K562 (cell line): ENCODE results near the gene FILIP1L. TPM values are rescaled to one million over a fixed set of nuclear protein-coding genes. Genes with fewer than 3 reads are reported as not detected.

Experiments used
- ATAC-seq: fragments of 200-7000 bp; cut with Tn5 transposase; 3 replicates; pipeline ENCODE4 v1.9.1; 2020; ENCODE audit warnings: moderate library complexity
- BruUV-seq: library from RNA; stranded (reverse); fragments of 400-500 nt; replicated peaks from 2 replicates; lab custom pipeline; 2021; lab: Mats Ljungman, UMichigan
- CTCF ChIA-PET: fragments of 300-600 bp; formaldehyde crosslinking; extraction: SDS; loops from one replicate; lab custom pipeline; 2021; ENCODE audit warnings: low intra/inter-chr PET ratio; lab: Yijun Ruan, JAX
- POLR2A ChIA-PET: fragments of 300-600, 350-650 bp; sonication (Branson Sonifier 250); formaldehyde crosslinking; extraction: SDS; loops from one replicate; lab custom pipeline; 2021; ENCODE audit warnings: antibody characterized with exemption, inconsistent platforms; lab: Yijun Ruan, JAX
- DNase-seq, 4 experiments: peaks; one replicate each; pipeline versions ENCODE4 v3.0.0 to v3.0.0-alpha.2; 2011 to 2018; ENCODE audit warnings: low spot score in 3 of 4, mixed read lengths in 3 of 4; ENCODE audit errors: extremely low read depth in 1 of 4
- FAIRE-seq: peaks from 2 replicates; lab custom pipeline; 2011; peaks lifted over from hg19 to GRCh38; lab: Jason Lieb, UNC
- H2AFZ ChIP-seq: 2 replicates; pipeline ENCODE4 v1.6.0; 2011; ENCODE audit warnings: low read depth, low read length, control low read depth, inconsistent platforms
- H3K27ac ChIP-seq: fragments of 200-600 bp; 3 replicates; pipeline ENCODE4 v1.8.0; 2011; ENCODE audit warnings: low read depth, mild to moderate bottlenecking, control low read depth, inconsistent platforms, low read length, moderate library complexity, mixed read lengths; ENCODE audit errors: extremely low read depth
- H3K27me3 ChIP-seq, 2 experiments: fragments of 300-600 bp in 1 of 2; 2 replicates in 1 of 2; 3 replicates in 1 of 2; pipeline versions ENCODE4 v1.6.0 to v1.8.0; 2011; ENCODE audit warnings: inconsistent platforms in 2 of 2, low read length in 2 of 2, mild to moderate bottlenecking in 1 of 2, mixed read lengths in 1 of 2, moderate library complexity in 1 of 2; ENCODE audit not compliant: control insufficient read depth in 2 of 2, insufficient read depth in 2 of 2
- H3K36me3 ChIP-seq: fragments of 300-600 bp; 3 replicates; pipeline ENCODE4 v1.8.0; 2011; ENCODE audit warnings: mild to moderate bottlenecking, low read length, inconsistent platforms; ENCODE audit not compliant: control insufficient read depth, insufficient read depth
- H3K4me1 ChIP-seq, 2 experiments: fragments of 200-600 bp in 1 of 2; replicated peaks in 1 of 2; 2 replicates in 1 of 2; 3 replicates in 1 of 2; pipeline versions ENCODE4 v1.5.1 to v1.8.0; 2011; ENCODE audit warnings: inconsistent platforms in 2 of 2, low read length in 2 of 2, mild to moderate bottlenecking in 1 of 2, mixed read lengths in 1 of 2, moderate library complexity in 1 of 2; ENCODE audit not compliant: control insufficient read depth in 2 of 2, insufficient read depth in 2 of 2
- H3K4me2 ChIP-seq: 2 replicates; pipeline ENCODE4 v1.6.1; 2011; ENCODE audit warnings: low read length, control low read depth, inconsistent platforms, mixed read lengths; ENCODE audit not compliant: insufficient read depth
- H3K4me3 ChIP-seq: fragments of 200-600 bp; sonication (generic), shearing (Covaris generic); 2 replicates; pipeline ENCODE4 v1.5.1; 2016; ENCODE audit warnings: control low read depth, inconsistent platforms
- H3K79me2 ChIP-seq: fragments of 200-600 bp; 3 replicates; pipeline ENCODE4 v1.8.0; 2011; ENCODE audit warnings: low read length, inconsistent platforms; ENCODE audit not compliant: control insufficient read depth, insufficient read depth
- H3K9ac ChIP-seq, 2 experiments: 2 replicates each; pipeline versions ENCODE4 v1.6.0 to v1.6.1; 2011; ENCODE audit warnings: low read depth in 2 of 2, low read length in 2 of 2, control low read depth in 1 of 2, inconsistent platforms in 1 of 2, mild to moderate bottlenecking in 1 of 2, mixed read lengths in 1 of 2; ENCODE audit not compliant: insufficient read depth in 1 of 2
- H3K9me1 ChIP-seq: one replicate; pipeline ENCODE4 v1.6.0; 2011; ENCODE audit warnings: inconsistent platforms, mild to moderate bottlenecking, low read length, moderate library complexity; ENCODE audit not compliant: control insufficient read depth, insufficient read depth
- H3K9me3 ChIP-seq: replicated peaks from 2 replicates; pipeline ENCODE4 v1.5.1; 2011; ENCODE audit warnings: low read depth, low read length, inconsistent platforms; ENCODE audit not compliant: control insufficient read depth, insufficient read depth
- H4K20me1 ChIP-seq: replicated peaks from 2 replicates; pipeline ENCODE4 v1.6.1; 2011; ENCODE audit warnings: low read length, inconsistent platforms, mixed read lengths; ENCODE audit not compliant: control insufficient read depth, insufficient read depth
- DIDO1 ChIP-seq: fragments of 450-650 bp; IDR thresholded peaks from 2 replicates; pipeline ENCODE4 v1.6.1; 2016; ENCODE audit warnings: low read depth, missing biosample characterization, missing genetic modification characterization
- GATA2 ChIP-seq: sonication (generic); formaldehyde crosslinking; IDR thresholded peaks from 2 replicates; pipeline ENCODE4 v1.4.0; 2020; ENCODE audit warnings: mild to moderate bottlenecking, missing genetic modification reagents
- PHB2 ChIP-seq: fragments of 450-650 bp; IDR thresholded peaks from 2 replicates; pipeline ENCODE4 v1.6.1; 2017; ENCODE audit warnings: low read depth
- PHTF2 ChIP-seq: fragments of 250-450 bp; sonication (Bioruptor Pico); IDR thresholded peaks from 2 replicates; pipeline ENCODE4 v1.5.0; 2021; ENCODE audit warnings: mild to moderate bottlenecking
- SP1 ChIP-seq: sonication (generic); formaldehyde crosslinking; IDR thresholded peaks from 2 replicates; pipeline ENCODE4 v1.8.1; 2022; ENCODE audit warnings: mild to moderate bottlenecking, missing genetic modification reagents
- XRCC3 ChIP-seq: fragments of 450-650 bp; IDR thresholded peaks from 2 replicates; pipeline ENCODE4 v1.6.1; 2017; ENCODE audit warnings: mild to moderate bottlenecking, moderate library complexity
- ZNF232 ChIP-seq: sonication (generic); formaldehyde crosslinking; IDR thresholded peaks from 2 replicates; pipeline ENCODE4 v1.8.0; 2022; ENCODE audit warnings: mild to moderate bottlenecking, missing genetic modification reagents
- ZNF282 ChIP-seq: sonication (generic); formaldehyde crosslinking; IDR thresholded peaks from 2 replicates; pipeline ENCODE4 v1.8.1; 2023; ENCODE audit warnings: missing genetic modification reagents
- ZNF41 ChIP-seq: fragments of 250-450 bp; sonication (Bioruptor Pico); conservative IDR thresholded peaks from 2 replicates; pipeline ENCODE4 v1.4.0; 2020; ENCODE audit warnings: mild to moderate bottlenecking
- ZNF699 ChIP-seq: fragments of 250-450 bp; sonication (Bioruptor Pico); IDR thresholded peaks from 2 replicates; pipeline ENCODE4 v1.8.0; 2021; ENCODE audit warnings: mild to moderate bottlenecking, moderate library complexity; ENCODE audit not compliant: insufficient replicate concordance
- ZNF764 ChIP-seq: fragments of 250-450 bp; sonication (Bioruptor Pico); IDR thresholded peaks from 2 replicates; pipeline ENCODE4 v1.4.0; 2020; ENCODE audit warnings: low read depth, mild to moderate bottlenecking, moderate library complexity
- ZNF830 ChIP-seq: fragments of 250-450 bp; sonication (Bioruptor Pico); IDR thresholded peaks from 2 replicates; pipeline ENCODE4 v1.5.0; 2021; ENCODE audit warnings: mild to moderate bottlenecking
- WGBS: fragments of 100-300 bp; shearing (Covaris generic); methylation state at CpG from one replicate; pipeline ENCODE4 v1.1.6; 2016; ENCODE audit warnings: low coverage, mixed read lengths; ENCODE audit not compliant: insufficient coverage; ENCODE audit errors: missing lambda C conversion rate; 5-methylcytosine and 5-hydroxymethylcytosine counted together
- in situ Hi-C: fragments of 300-500 bp; cut with MboI; formaldehyde crosslinking; loops from 4 replicates; pipeline ENCODE4 v1.15.0; 2018; ENCODE audit warnings: inconsistent platforms, mixed read lengths
- intact Hi-C: fragments of 100-400 bp; cut with micrococcal nuclease; formaldehyde crosslinking; loops from 2 replicates; pipeline ENCODE4 v1.14.2; 2022
- polyA plus RNA-seq, 8 experiments: library from polyadenylated mRNA; depleted of rRNA in 4 of 8; stranded (reverse) in 5 of 8; unstranded in 3 of 8; fragments of >200 nt; fragmentation: Nextera tagmentation in 2 of 8; fragmentation: Illumina TruSeq in 1 of 8; extraction: Ambion mirVana in 2 of 8; extraction: Trizol in 1 of 8; gene quantifications; 2 replicates each; pipeline versions ENCODE4 v1.2.1 to v1.2.3, GENCODE V29; 2011 to 2014; ENCODE audit warnings: inconsistent platforms in 1 of 8, missing spikeins in 1 of 8
- total RNA-seq, 7 experiments: library from RNA; depleted of rRNA in 6 of 7; stranded (reverse); fragments of >200 nt in 6 of 7; fragmentation: Illumina TruSeq in 2 of 7; extraction: Trizol in 2 of 7; gene quantifications; 2 replicates each; pipeline versions ENCODE4 v1.2.1 to v1.2.3, GENCODE V29; 2011 to 2021; ENCODE audit warnings: low replicate concordance in 1 of 7
- TF ChIP-seq, protein P1 (sequence below): sonication (generic); formaldehyde crosslinking; IDR thresholded peaks from 2 replicates; pipeline ENCODE4 v1.8.0; 2022; ENCODE audit warnings: missing genetic modification reagents, mild to moderate bottlenecking, moderate library complexity, borderline replicate concordance

Gene FILIP1L
- total and polyA plus RNA-seq, 9 of the 15 experiments (the other 6 are each of a cell fraction or from before 2014, with no cell fraction given) = 0.50 to 2.1 (median 1.1) TPM

DNA sequence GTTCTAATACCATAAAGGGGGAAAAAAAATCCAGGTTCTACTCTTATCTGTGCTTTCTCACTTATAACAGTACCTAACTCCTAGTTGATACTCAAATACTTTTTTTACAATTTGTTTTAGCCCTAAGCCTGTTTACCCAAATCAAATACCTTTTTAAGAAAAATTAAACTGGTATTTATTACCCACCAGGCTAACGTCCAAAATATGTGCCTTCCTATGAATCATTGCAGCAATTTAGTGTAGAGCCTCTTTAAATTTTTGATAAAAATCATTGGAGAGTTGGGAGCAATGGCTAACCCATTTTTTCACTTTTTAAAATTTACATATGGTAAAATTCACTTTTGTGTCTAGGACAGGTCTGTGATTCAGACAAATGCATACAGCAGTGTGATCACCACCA, 27.9 kb downstream of the FILIP1L start:
- Histone ChIP-seq H3K9me1 (no peaks in the 10 kb centered on the region), H3K9ac (no peak overlapping the region), H3K36me3 (no peaks in the 10 kb centered on the region)
- in situ Hi-C loops = no loop called here
- no TSS peak for BruUV-seq
- FAIRE-seq (no peak), DNase-seq (no peak), ATAC-seq (no peak)
- no peak for TF ChIP-seq GATA2 (CRISPR knock-in tag)
- no peak for TF ChIP-seq XRCC3
- TF ChIP-seq, protein P1, sequence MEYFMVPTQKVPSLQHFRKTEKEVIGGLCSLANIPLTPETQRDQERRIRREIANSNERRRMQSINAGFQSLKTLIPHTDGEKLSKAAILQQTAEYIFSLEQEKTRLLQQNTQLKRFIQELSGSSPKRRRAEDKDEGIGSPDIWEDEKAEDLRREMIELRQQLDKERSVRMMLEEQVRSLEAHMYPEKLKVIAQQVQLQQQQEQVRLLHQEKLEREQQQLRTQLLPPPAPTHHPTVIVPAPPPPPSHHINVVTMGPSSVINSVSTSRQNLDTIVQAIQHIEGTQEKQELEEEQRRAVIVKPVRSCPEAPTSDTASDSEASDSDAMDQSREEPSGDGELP (CRISPR knock-in tag) = no peak
- no peak for TF ChIP-seq ZNF232 (CRISPR knock-in tag)
- TF ChIP-seq ZNF41 (CRISPR knock-in tag) = no peak
- no peak for TF ChIP-seq DIDO1 (tag)
- no peak for TF ChIP-seq PHTF2 (CRISPR knock-in tag)
- no peak for TF ChIP-seq ZNF830 (CRISPR knock-in tag)
- TF ChIP-seq SP1 = no peak
- TF ChIP-seq ZNF699 (CRISPR knock-in tag) = no peak
- TF ChIP-seq ZNF764 (CRISPR knock-in tag) = no peak
- no peak for TF ChIP-seq PHB2
- TF ChIP-seq ZNF282 (CRISPR knock-in tag) = no peak
- TF ChIP-seq, all 486 proteins: peak for 0
- no peak overlapping the region for H3K4me2 ChIP-seq
- H3K4me1 ChIP-seq = peaks cover 11 to 45% of the 10 kb centered on the region in 2 experiments
- 23% methylated on average over 1 of the region's 1 CpG for WGBS
- H3K79me2 ChIP-seq = peaks cover 6% of the 10 kb centered on the region; the same call in 1 of the 3 replicates
- intact Hi-C loops = no loop called here
- H3K27me3 ChIP-seq = no peaks in the 10 kb centered on the region
- H4K20me1 ChIP-seq = no peaks in the 10 kb centered on the region
- CTCF ChIA-PET = no interaction called here
- no peak overlapping the region for H2AFZ ChIP-seq
- no peak overlapping the region for H3K4me3 ChIP-seq
- POLR2A ChIA-PET = interaction anchor here (0.6 kb wide), 1 partner anchor 1859 kb away, joined by 3 read pairs; no protein-coding TSS in a partner anchor
- no peaks in the 10 kb centered on the region for H3K9me3 ChIP-seq
- no peak overlapping the region for H3K27ac ChIP-seq
